GM10847 (cell line): ENCODE results near the gene LAMA2.

ENCODE experiments used
- POLR2A ChIP-seq: IDR thresholded peaks from 2 replicates; pipeline ENCODE4 v1.6.1; 2011; ENCODE audit not compliant: insufficient read length; ENCODE audit errors: extremely low read depth

LAMA2 gene

DNA sequence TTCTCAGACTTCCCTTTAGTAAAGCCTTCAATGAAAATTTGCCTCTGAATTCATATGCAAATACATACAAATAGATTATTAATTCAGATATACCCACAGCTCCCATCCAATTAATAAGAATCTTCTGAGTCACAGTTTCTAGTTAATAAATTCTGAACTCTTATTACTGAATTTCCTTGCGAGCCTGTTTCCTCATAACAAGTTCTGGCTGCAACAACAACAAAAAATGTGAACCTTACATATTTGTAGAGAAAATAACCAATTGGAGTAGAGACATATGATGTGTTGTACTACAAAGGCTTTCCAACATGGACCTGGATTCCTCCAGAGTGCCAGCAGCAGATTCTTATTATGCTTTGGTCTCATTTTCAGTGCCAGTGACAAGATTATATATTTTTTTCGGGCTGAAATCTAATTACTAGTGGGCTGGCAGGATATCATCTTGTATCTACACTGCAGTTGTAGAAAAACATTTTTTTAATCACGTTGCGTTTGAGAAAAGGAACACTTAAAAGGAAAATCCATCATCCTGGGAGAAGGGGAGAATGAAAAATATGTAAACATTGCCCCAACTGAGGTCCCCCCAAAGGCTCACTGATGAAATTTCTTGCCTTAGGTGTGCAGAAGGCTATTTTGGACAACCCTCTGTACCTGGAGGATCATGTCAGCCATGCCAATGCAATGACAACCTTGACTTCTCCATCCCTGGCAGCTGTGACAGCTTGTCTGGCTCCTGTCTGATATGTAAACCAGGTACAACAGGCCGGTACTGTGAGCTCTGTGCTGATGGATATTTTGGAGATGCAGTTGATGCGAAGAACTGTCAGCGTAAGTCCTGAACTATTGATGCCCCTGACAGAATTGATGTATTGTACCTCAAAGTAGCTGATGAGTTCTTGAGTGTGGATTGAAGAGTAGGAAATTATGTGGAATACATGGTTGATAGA, 404.6 kb downstream of the LAMA2 start:
- TF ChIP-seq POLR2A: no peak

DNA sequence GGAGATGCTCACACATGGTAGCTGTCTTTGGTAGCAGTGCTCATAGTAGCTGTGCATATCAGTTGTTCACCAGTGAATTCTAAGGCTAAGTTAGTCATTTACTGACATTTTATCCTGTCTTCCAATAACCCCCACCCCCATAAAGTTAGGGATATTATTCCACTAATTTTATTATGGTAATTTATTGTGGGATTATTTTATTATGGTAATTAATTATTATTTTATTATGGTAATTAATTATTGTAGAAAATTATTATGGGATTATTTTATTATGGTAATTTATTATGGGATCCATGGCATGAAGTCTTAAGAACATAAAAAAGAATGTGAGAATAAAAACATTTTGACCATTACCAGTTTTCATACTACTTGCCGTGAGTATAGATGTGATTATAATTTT, 406.5 kb downstream of the LAMA2 start:
- no peak for TF ChIP-seq POLR2A

DNA sequence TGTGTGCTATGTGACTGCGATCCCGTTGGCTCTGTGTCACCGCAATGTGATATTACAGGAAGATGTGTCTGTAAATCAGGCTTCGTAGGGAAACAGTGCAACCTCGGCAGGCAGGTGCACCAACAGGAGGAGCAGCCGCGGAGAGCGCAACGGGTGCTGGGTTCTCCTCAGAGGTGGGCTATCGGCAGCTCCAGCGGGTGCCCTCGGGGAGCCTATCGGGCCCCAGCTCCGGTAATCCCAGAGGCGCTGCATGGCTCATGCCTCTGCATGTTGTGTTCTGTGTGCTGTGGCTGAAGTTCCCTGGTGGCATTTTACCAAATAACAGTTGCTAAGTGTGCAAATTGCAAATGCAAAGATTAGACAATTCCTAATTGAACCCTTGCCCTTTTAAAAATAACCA, 409.9 kb downstream of the LAMA2 start:
- no peak for TF ChIP-seq POLR2A

DNA sequence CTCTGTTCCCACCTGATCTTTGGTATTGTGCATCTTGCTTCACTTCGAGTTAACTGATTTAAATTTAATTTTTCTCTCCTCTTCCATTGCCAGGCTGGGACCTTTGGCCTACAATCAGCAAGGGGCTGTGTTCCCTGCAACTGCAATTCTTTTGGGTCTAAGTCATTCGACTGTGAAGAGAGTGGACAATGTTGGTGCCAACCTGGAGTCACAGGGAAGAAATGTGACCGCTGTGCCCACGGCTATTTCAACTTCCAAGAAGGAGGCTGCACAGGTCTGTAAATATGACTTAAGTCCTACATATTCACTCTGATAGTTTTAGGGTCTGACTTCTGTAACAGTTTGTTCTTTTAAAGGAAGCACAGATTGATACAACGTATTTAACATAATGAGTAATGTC, 414.7 kb downstream of the LAMA2 start:
- TF ChIP-seq POLR2A: no peak

DNA sequence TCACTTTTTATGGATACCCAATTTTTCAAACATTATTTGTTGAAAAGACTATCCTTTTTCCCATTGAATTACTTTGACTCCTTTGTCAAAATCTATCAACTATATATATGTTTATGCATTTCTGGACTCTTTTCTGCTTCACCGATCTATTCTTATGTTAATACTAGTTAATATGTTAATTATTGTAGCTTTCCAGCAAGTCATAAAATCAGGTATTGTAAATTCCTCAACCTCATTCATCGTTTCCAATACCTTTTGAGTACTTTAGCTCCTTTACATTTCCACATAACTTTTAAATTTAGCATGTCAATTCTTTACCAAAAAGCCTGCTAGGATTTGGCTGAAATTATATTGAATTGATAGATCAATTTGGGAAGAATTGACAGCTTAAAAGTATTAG, 419.7 kb downstream of the LAMA2 start:
- no peak for TF ChIP-seq POLR2A

DNA sequence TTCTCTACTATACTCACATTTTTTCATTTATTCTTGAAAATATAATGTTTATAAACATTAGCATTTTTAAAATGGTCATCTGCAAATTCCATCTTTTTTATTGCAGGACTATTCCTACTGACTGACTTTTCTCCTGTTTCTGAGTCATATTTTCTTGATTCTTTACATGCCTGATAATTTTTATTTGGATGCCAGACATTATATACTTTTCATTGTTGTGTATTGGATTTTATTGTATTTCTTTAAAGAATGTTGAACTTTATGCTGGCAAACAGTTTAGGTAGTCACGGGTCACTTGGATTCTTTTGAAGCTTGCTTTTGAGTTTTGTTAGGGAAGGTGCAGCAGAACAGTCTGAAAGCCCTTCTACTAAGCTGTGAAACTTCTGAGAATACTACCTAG, 423.9 kb downstream of the LAMA2 start:
- TF ChIP-seq POLR2A: no peak

DNA sequence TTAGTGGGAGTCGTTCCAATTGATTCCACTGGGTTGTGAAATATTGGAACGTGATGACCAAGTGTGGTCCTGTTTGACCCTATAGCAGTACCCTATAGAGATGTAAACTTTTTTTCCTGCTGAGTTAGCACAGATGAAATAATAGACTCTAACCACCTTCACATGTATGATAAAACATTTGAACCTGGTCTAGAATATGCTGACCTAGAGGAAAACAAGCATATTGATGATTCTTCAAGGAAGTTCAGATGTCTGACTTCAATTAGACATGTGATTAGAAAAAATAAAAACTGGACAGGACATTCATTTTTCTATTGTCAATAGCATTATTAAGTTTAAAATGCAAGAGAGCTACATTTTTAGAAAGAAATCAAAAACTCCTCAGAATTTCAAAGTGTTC, 424.9 kb downstream of the LAMA2 start:
- no peak for TF ChIP-seq POLR2A

DNA sequence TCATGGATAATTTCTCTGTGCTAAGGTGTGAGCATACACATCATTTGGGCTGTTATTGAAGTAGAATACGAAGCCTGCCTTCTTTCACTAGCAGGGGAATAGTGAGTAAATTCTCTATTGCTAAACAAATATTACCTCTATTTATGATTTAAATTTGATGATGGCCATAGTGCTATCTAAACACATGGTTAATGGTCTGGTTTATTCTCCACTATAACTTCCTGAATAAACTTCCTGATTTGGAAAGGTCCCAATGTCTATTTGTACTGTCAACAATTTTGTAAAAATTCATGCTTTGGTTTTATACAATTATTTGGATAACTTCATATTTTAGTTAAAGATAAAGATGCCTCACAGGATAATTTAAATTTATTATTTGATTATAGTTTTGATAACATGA, 426.2 kb downstream of the LAMA2 start:
- no peak for TF ChIP-seq POLR2A

DNA sequence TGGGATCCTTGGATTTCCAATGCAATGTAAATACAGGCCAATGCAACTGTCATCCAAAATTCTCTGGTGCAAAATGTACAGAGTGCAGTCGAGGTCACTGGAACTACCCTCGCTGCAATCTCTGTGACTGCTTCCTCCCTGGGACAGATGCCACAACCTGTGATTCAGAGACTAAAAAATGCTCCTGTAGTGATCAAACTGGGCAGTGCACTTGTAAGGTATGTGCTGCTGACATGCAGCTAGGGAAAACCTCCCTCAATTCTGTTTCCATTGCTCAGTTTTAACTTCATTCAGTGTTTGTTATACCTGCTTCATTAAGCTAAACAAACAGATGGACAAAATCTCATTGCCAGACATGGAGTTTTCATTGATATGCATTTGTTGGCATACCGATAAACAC, 429.9 kb downstream of the LAMA2 start:
- no peak for TF ChIP-seq POLR2A

DNA sequence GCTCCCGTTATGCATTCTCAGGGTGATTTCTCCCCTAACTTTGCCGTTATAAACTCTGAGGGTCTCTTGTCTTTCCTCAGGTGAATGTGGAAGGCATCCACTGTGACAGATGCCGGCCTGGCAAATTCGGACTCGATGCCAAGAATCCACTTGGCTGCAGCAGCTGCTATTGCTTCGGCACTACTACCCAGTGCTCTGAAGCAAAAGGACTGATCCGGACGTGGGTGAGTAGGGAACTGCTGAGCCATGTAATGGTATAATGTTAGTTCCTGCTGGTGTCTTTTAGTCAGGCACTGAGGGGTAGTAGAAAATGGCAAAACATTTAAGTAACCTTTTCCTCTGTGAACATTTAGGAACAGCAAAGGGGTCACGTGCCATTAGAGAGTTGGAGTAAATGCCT, 431.6 kb downstream of the LAMA2 start:
- TF ChIP-seq POLR2A: no peak

DNA sequence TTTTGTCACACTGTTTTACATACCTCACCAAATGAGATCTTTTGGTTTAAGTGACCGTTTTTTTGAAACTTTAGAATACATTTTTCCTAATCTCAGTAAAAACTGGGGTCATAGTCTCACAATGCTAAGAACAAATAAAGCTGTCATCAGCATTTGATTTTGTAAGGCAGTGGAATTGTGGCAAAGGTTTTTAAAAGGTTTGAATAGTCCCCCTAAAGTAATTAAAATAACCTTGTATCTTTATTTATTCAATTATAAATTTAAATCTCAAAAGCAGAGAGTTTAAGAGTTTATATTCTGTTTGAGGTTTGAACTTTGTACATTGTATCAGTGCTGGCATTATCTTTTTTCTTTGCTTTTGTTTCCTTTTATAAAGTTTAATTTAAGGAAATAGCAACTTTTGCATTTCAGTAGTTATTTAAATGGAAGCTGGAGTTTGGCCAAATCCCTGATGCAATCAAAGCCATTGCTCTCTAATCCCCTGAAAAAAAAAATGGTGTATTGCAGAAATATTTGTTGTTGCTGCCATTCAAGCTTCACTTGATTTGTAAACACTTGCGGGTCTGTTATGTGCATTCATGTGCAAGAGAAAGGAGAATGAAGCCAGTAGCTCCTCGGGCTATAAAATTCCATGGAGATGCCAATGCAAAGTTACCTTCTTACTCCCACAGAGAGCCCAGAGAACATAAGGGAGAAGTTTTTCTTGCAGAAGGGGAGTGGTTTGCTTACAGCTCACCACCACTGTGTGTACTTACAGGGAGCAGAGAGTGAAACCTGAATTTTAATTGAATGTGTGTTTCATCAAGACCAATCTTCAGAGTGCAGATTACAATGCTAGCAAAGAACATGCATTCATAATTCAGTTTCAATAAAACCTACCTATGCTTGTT, 435.2 kb downstream of the LAMA2 start:
- no peak for TF ChIP-seq POLR2A

DNA sequence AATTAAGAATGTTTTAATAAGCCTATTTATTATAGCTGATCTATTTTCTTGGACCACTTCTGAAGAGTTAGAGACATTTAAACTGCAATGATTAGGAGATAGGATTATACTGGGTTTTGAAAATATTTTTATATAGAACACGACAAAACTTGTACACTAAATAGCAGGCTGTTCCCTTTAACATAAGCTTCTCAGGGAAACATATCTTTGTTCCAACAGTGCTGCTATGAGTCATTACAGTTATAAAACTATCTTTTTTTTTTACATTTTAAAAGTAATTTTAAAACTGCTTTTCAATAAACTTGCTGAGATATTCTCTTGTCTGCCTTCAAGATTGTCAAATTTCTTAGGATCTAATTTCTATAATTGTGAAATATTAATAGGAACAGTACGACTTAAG, 438.0 kb downstream of the LAMA2 start:
- no peak for TF ChIP-seq POLR2A

DNA sequence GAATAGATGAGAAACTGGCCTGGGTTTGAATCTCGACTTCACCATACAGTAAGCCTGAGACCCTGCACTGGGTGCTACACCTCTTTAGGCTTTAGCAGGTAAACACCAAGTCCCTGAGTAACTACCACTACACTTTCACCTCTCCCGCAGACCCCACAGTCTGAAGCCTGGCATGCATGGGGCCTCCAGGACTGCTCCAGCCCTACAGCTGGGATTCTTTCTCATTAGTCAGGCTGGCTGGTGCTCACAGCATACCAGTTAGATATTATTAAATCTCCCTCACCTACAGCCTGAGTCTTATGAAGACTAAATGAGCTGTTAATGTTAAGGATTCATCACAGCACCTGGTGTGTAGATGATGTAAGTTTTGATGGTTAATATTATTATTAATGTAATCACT, 438.4 kb downstream of the LAMA2 start:
- no peak for TF ChIP-seq POLR2A

DNA sequence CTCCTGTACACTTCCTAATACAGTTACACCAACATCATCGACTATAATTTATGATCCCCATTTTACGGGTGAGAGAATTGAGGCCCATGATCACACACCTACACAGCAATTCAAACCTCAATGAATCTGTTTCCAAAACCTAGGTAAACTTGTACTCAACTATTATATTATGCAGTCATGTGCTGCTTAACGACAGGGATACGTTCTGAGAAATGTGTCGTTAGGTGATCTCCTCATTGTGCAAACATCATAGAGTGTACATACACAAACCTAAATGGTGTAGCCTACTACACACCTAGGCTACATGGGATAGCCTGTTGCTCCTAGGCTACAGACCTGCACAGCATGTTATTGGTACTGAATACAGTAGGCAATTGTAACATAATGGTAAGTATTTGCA, 441.4 kb downstream of the LAMA2 start:
- TF ChIP-seq POLR2A: no peak

DNA sequence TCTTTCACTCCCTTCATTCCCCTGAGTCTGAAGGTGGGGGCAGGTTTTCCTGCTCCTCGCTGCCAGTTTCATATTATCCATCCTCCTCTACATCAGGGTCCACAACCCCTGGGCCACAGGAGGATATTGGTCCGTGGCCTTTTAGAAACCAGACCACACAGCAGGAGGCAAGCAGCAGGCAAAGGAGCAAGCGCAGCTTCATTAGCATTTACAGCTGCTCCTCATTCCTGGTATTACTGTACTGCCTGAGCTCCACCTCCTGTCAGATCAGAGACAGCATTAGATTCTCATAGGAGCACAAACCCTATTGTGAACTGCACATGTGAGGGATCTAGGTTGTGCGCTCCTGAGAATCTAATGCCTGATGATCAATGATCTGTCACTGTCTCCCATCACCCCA, 446.7 kb downstream of the LAMA2 start:
- TF ChIP-seq POLR2A: no peak

DNA sequence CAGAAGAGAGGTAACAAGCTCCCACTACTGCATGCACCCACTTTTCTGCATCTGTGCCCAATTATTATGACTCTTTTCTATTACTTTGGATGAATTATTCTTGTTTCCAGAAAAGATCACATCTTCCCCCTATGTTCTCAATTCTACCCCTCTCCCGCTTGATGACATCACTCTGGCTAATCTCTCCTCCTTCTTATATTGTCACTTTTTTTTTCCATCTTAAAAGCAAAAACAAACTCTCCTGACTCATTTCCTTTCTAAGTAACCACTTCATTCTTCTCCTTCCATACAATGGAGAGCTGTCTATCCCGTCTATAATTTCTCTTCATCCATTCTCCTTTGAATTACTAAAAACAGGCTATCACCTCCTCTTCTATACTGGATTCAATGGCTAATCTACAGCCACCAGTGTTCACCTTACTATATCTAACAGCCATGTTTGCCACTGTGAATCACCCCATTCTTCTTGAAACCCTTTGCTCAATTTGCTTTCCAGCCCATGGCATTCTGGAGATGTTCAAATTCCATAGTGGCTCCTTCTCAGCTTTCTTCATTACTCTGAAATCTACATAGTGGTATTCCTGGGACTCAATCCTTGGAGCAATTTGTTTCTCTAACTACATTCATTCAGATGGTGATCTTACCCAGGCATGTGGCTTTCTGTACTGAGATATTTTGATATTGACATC, 448.7 kb downstream of the LAMA2 start:
- no peak for TF ChIP-seq POLR2A

DNA sequence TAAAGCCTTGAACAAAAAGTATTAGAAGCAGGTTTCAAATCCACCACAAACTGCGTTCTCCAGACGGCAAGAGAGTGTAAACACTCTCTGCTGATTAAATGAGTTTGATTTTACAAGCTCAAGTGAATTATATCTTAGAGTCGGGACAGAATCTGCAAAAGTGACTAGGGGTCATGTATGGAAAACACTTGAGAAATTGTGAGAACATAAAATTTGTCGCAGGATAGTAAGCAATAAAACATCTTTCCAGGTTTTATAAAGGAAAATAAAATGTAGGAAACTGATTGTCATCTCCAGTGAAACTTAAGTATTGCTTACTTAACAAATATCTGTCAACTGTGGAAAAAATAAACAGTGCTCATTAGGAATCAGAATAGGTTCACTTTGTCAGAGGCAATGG, 452.9 kb downstream of the LAMA2 start:
- no peak for TF ChIP-seq POLR2A
